ENCODE measurements around the gene HMGXB3. TPM values are rescaled to one million over a fixed set of nuclear protein-coding genes. Genes with fewer than 3 reads are reported as not detected.

HMGXB3 gene
- total and polyA plus RNA-seq, 2 of the 13 experiments (the other 11 are each of a cell fraction or from before 2014, with no cell fraction given): 18.8 to 23.8 TPM

DNA sequence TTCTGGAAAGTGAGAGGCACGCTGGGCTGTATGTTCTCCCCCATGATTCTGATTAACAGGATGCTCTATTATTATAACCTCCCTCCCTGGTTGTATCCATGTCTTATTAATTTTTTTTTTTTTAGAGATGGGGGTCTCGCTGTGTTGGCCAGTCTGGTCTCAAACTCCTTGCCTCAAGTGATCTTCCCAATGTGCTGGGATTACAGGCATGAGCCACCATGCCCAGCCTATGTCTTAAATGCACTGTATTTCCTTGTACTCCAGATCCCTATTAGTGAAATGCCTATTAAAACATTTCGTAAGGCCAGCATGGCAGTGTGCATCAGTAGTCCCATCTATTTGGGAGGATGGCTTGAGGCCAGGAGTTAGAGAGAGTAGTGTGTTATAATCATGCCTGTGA lies 7.1 kb upstream of the HMGXB3 start:
- no peak overlapping the region for H3K4me3 ChIP-seq (replicated peaks in 1 of 3; ENCODE audit: insufficient read depth in 1 of 3, low read depth in 2 of 3, low read length in 3 of 3)
- POLR2A ChIA-PET: interaction anchor here (0.6 to 1.3 kb wide), 2 partner anchors 33 to 83 kb away, joined by 3 to 4 read pairs; no protein-coding TSS in a partner anchor
- no peak overlapping the region for H2AFZ ChIP-seq (ENCODE audit: low read length)
- no peak overlapping the region for H3K4me2 ChIP-seq (ENCODE audit: low read depth, low read length)
- no peaks in the 10 kb centered on the region for H4K20me1 ChIP-seq (ENCODE audit: insufficient read depth, low read length)
- H3K79me2 ChIP-seq (ENCODE audit: insufficient read depth, low read length): no peaks in the 10 kb centered on the region
- no peak for TF ChIP-seq ZMAT3 (CRISPR knock-in tag; conservative IDR thresholded peaks at IDR 0.05)
- TF ChIP-seq, protein P1, sequence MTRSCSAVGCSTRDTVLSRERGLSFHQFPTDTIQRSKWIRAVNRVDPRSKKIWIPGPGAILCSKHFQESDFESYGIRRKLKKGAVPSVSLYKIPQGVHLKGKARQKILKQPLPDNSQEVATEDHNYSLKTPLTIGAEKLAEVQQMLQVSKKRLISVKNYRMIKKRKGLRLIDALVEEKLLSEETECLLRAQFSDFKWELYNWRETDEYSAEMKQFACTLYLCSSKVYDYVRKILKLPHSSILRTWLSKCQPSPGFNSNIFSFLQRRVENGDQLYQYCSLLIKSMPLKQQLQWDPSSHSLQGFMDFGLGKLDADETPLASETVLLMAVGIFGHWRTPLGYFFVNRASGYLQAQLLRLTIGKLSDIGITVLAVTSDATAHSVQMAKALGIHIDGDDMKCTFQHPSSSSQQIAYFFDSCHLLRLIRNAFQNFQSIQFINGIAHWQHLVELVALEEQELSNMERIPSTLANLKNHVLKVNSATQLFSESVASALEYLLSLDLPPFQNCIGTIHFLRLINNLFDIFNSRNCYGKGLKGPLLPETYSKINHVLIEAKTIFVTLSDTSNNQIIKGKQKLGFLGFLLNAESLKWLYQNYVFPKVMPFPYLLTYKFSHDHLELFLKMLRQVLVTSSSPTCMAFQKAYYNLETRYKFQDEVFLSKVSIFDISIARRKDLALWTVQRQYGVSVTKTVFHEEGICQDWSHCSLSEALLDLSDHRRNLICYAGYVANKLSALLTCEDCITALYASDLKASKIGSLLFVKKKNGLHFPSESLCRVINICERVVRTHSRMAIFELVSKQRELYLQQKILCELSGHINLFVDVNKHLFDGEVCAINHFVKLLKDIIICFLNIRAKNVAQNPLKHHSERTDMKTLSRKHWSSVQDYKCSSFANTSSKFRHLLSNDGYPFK (CRISPR knock-in tag; IDR thresholded peaks at IDR 0.05; ENCODE audit: borderline replicate concordance): no peak
- no peak for TF ChIP-seq ZNF501 (CRISPR knock-in tag; IDR thresholded peaks at IDR 0.05)
- TF ChIP-seq ZFX (CRISPR knock-in tag; IDR thresholded peaks at IDR 0.05; ENCODE audit: low read depth): no peak
- no peak for TF ChIP-seq ZNF446 (CRISPR knock-in tag; IDR thresholded peaks at IDR 0.05)
- no peak for TF ChIP-seq HDAC1 (CRISPR knock-in tag; IDR thresholded peaks at IDR 0.05)
- no peak for TF ChIP-seq SAFB2 (CRISPR knock-in tag; IDR thresholded peaks at IDR 0.05; ENCODE audit: borderline replicate concordance, low read depth)
- in situ Hi-C loops (cut with HindIII; ENCODE audit: extremely low pct_ligation_motif_present, low pct_unique_long_range_greater_than_20kb): loop anchor here (10.0 to 25.0 kb wide), 2 partner anchors 59 to 356 kb away; no protein-coding TSS in a partner anchor
- no peaks in the 10 kb centered on the region for H3K27me3 ChIP-seq (ENCODE audit: control insufficient read depth in 1 of 2, insufficient read depth in 2 of 2, low read length in 2 of 2)
- CTCF ChIA-PET (ENCODE audit: low intra/inter-chr PET ratio, low total read pairs): interaction anchor here (1.8 kb wide), 1 partner anchor 159 kb away, joined by 7 read pairs; no protein-coding TSS in a partner anchor
- BruUV-seq (replicated peaks): no TSS peak
- 95% methylated on average over 3 of the region's 3 CpGs for WGBS (ENCODE audit: low lambda C conversion rate)
- no peak for DNase-seq (ENCODE audit: low spot score)
- ATAC-seq: no peak
- H3K4me1 ChIP-seq (ENCODE audit: insufficient read depth, low read length): peaks cover 14% of the 10 kb centered on the region
- no peak overlapping the region for H3K27ac ChIP-seq (ENCODE audit: extremely low read length, insufficient read depth, low read length)
- intact Hi-C loops (cut with micrococcal nuclease; ENCODE audit: unreplicated experiment): loop anchor here (5.0 kb wide), 1 partner anchor 141 kb away; no protein-coding TSS in a partner anchor
- no peak overlapping the region for H3K9ac ChIP-seq (ENCODE audit: insufficient read depth, low read depth, low read length)
- H3K9me3 ChIP-seq (ENCODE audit: low read length): no peaks in the 10 kb centered on the region
- no peaks in the 10 kb centered on the region; a peak in 1 of 5 replicates for H3K36me3 ChIP-seq (replicated peaks in 1 of 2; ENCODE audit: control insufficient read depth in 1 of 2, insufficient read depth in 2 of 2, low read length in 2 of 2)
- FAIRE-seq: no peak
